BJ (cell line): ENCODE data around the gene ZNF217. TPM values are rescaled to one million over a fixed set of nuclear protein-coding genes. Genes with fewer than 3 reads are reported as not detected.
"Not testable (repeated sequence)": the region's sequence is repeated elsewhere in the genome, so short reads cannot be mapped to it uniquely, and the experiment has no call there.

Experiments used
- CTCF ChIA-PET: fragments of 350-600 bp; formaldehyde crosslinking; extraction: SDS; loops from one replicate; lab custom pipeline; 2021; ENCODE audit warnings: antibody characterized with exemption, inconsistent platforms; lab: Yijun Ruan, JAX
- POLR2A ChIA-PET: fragments of 300-600 bp; sonication (Branson Sonifier 250); formaldehyde crosslinking; extraction: SDS; loops from one replicate; lab custom pipeline; 2021; ENCODE audit warnings: antibody characterized with exemption; lab: Charles Lee
- DNase-seq: peaks from one replicate; pipeline ENCODE4 v3.0.0-alpha.2; 2011; ENCODE audit warnings: low read depth
- H3K27me3 ChIP-seq: 2 replicates; pipeline ENCODE4 v1.6.0; 2011; ENCODE audit warnings: low read length; ENCODE audit not compliant: control insufficient read depth, insufficient read depth
- H3K36me3 ChIP-seq: 2 replicates; pipeline ENCODE4 v1.5.1; 2011; ENCODE audit warnings: low read length; ENCODE audit not compliant: control insufficient read depth, insufficient read depth
- H3K4me3 ChIP-seq: 2 replicates; pipeline ENCODE4 v1.5.1; 2011; ENCODE audit warnings: low read depth, mild to moderate bottlenecking, control low read depth, low read length
- CTCF ChIP-seq: IDR thresholded peaks from 2 replicates; pipeline ENCODE4 v1.5.1; 2011; ENCODE audit warnings: low read depth, mild to moderate bottlenecking, control low read depth, inconsistent platforms, low read length, moderate library complexity; ENCODE audit not compliant: insufficient read depth
- polyA plus RNA-seq: library from polyadenylated mRNA; depleted of rRNA; stranded (reverse); fragments of >200 nt; gene quantifications from 2 replicates; pipeline ENCODE4 v1.2.3, GENCODE V29; 2011

ZNF217 gene
- polyA plus RNA-seq, 1 experiment = 9.4 TPM

- ChIA-PET POLR2A (no interaction called here), CTCF (interaction anchor here (0.9 to 1.1 kb wide), 2 partner anchors 58 to 365 kb away, joined by 3 read pairs; no protein-coding TSS in a partner anchor)
- DNase-seq = no peak
- H3K36me3 ChIP-seq = no peaks in the 10 kb centered on the region
- no peaks in the 10 kb centered on the region for H3K27me3 ChIP-seq
- no peak for TF ChIP-seq CTCF
- H3K4me3 ChIP-seq = no peak overlapping the region
Measured at GRCh38 chr20:53550280-53551187, 43.1 kb downstream of the ZNF217 start.

- no peaks in the 10 kb centered on the region for H3K27me3 ChIP-seq
- ChIA-PET CTCF (interaction anchor here (0.6 to 3.0 kb wide), 22 partner anchors 9 to 1309 kb away, joined by 3 to 26 read pairs (median 4); no protein-coding TSS in a partner anchor), POLR2A (no interaction called here)
- H3K36me3 ChIP-seq = no peaks in the 10 kb centered on the region
- H3K4me3 ChIP-seq = no peak overlapping the region
- TF ChIP-seq CTCF = peak; percentile 82
- peak; percentile 18 for DNase-seq
Measured at GRCh38 chr20:53547664-53548239, 45.9 kb downstream of the ZNF217 start.

GRCh38 chr20:53539516-53539915 lies 54.1 kb downstream of the ZNF217 start:
- Histone ChIP-seq H3K27me3 (no peaks in the 10 kb centered on the region), H3K4me3 (no peak overlapping the region), H3K36me3 (no peaks in the 10 kb centered on the region; the same call in 1 of the 2 replicates)
- no peak for TF ChIP-seq CTCF
- ChIA-PET POLR2A (no interaction called here), CTCF (interaction anchor here (0.6 to 1.9 kb wide), 2 partner anchors 8 to 30 kb away, joined by 3 to 8 read pairs; no protein-coding TSS in a partner anchor)
- DNase-seq = no peak

GRCh38 chr20:53536382-53536781 lies 57.3 kb downstream of the ZNF217 start:
- H3K36me3 ChIP-seq, POLR2A ChIA-PET, H3K27me3 ChIP-seq, H3K4me3 ChIP-seq, DNase-seq: not testable (repeated sequence)
- CTCF ChIA-PET = interaction anchor here (1.0 to 1.2 kb wide), 2 partner anchors 11 to 14 kb away, joined by 3 to 4 read pairs; no protein-coding TSS in a partner anchor

GRCh38 chr20:53535878-53536277 lies 57.8 kb downstream of the ZNF217 start:
- H3K36me3 ChIP-seq = no peaks in the 10 kb centered on the region; the same call in 1 of the 2 replicates
- DNase-seq = no peak
- ChIA-PET POLR2A (no interaction called here), CTCF (interaction anchor here (1.0 to 1.2 kb wide), 2 partner anchors 12 to 13 kb away, joined by 3 to 4 read pairs; no protein-coding TSS in a partner anchor)
- H3K4me3 ChIP-seq = no peak overlapping the region
- no peak for TF ChIP-seq CTCF
- H3K27me3 ChIP-seq = no peaks in the 10 kb centered on the region
